MM.1S (cell line): ENCODE measurements around the gene PTGDS.

ENCODE experiments used
- DNase-seq: peaks from one replicate; pipeline ENCODE4 v3.0.0-alpha.2; 2015
- H2AFZ ChIP-seq: fragments of 300-600 bp; sonication (generic); 2 replicates; pipeline ENCODE4 v1.6.0; 2016; ENCODE audit warnings: antibody characterized with exemption, low read length
- H3F3A ChIP-seq: fragments of 300-600 bp; sonication (generic); 2 replicates; pipeline ENCODE4 v1.6.1; 2016; ENCODE audit warnings: mild to moderate bottlenecking, antibody characterized with exemption, low read length, moderate library complexity, mixed read lengths; ENCODE audit not compliant: insufficient read depth
- H3K27ac ChIP-seq: fragments of 300-600 bp; sonication (generic); 2 replicates; pipeline ENCODE4 v1.5.1; 2016; ENCODE audit warnings: mild to moderate bottlenecking, low read length
- H3K27me3 ChIP-seq: fragments of 300-600 bp; sonication (generic); replicated peaks from 2 replicates; pipeline ENCODE4 v1.6.0; 2016; ENCODE audit warnings: low read length; ENCODE audit not compliant: insufficient read depth
- H3K36me3 ChIP-seq: fragments of 300-600 bp; sonication (generic); replicated peaks from 2 replicates; pipeline ENCODE4 v1.6.1; 2016; ENCODE audit warnings: mild to moderate bottlenecking, low read length, mixed read lengths; ENCODE audit not compliant: insufficient read depth
- H3K4me1 ChIP-seq: fragments of 300-600 bp; sonication (generic); 2 replicates; pipeline ENCODE4 v1.6.1; 2016; ENCODE audit warnings: low read length, mixed read lengths
- H3K4me2 ChIP-seq: fragments of 300-600 bp; sonication (generic); 2 replicates; pipeline ENCODE4 v1.6.0; 2016; ENCODE audit warnings: low read depth, low read length
- H3K4me3 ChIP-seq: fragments of 300-600 bp; sonication (generic); 2 replicates; pipeline ENCODE4 v1.5.1; 2016; ENCODE audit warnings: low read length, mixed read lengths
- H3K79me2 ChIP-seq: fragments of 300-600 bp; sonication (generic); 2 replicates; pipeline ENCODE4 v1.6.1; 2016; ENCODE audit warnings: mixed run types, low read length, mixed read lengths
- H3K9ac ChIP-seq: fragments of 300-600 bp; sonication (generic); 2 replicates; pipeline ENCODE4 v1.6.1; 2016; ENCODE audit warnings: low read length, mixed read lengths
- H3K9me2 ChIP-seq: fragments of 300-600 bp; sonication (generic); replicated peaks from 2 replicates; pipeline ENCODE4 v1.6.1; 2016; ENCODE audit warnings: mild to moderate bottlenecking, low read length, mixed read lengths; ENCODE audit not compliant: insufficient read depth
- H3K9me3 ChIP-seq: fragments of 300-600 bp; sonication (generic); replicated peaks from 2 replicates; pipeline ENCODE4 v1.6.1; 2016; ENCODE audit warnings: mild to moderate bottlenecking, low read length, mixed read lengths; ENCODE audit not compliant: insufficient read depth
- H4K20me1 ChIP-seq: fragments of 300-600 bp; sonication (generic); 2 replicates; pipeline ENCODE4 v1.6.1; 2016; ENCODE audit warnings: mild to moderate bottlenecking, low read length, moderate library complexity, mixed read lengths; ENCODE audit not compliant: insufficient read depth
- CTCF ChIP-seq: fragments of 300-600 bp; sonication (generic); IDR thresholded peaks from 2 replicates; pipeline ENCODE4 v1.5.1; 2016; ENCODE audit warnings: antibody characterized with exemption, low read length, mixed read lengths
- EZH2 ChIP-seq: fragments of 300-600 bp; sonication (generic); optimal IDR thresholded peaks from 2 replicates; pipeline ENCODE3; 2017; ENCODE audit warnings: low read depth, mild to moderate bottlenecking, antibody characterized with exemption, low read length, mixed read lengths
- EZH2phosphoT487 ChIP-seq: fragments of 300-600 bp; sonication (generic); IDR thresholded peaks from 2 replicates; pipeline ENCODE4 v1.6.1; 2018; ENCODE audit warnings: antibody characterized with exemption, low read length

The PTGDS gene

GRCh38 chr9:137014166-137014565 is 36.9 kb downstream of the PTGDS start:
- H3K9me3 ChIP-seq, result no peaks in the 10 kb centered on the region
- no peak for DNase-seq
- peaks cover 34% of the 10 kb centered on the region for H3K27me3 ChIP-seq
- H2AFZ ChIP-seq, result no peak overlapping the region
- no peak overlapping the region for H3K27ac ChIP-seq
- H3K9ac ChIP-seq, result no peak overlapping the region
- no peaks in the 10 kb centered on the region for H4K20me1 ChIP-seq
- H3F3A ChIP-seq, result no peaks in the 10 kb centered on the region
- H3K4me1 ChIP-seq, result no peaks in the 10 kb centered on the region
- H3K4me2 ChIP-seq, result no peak overlapping the region
- H3K4me3 ChIP-seq, result no peak overlapping the region
- TF ChIP-seq EZH2 (no peak), CTCF (no peak), EZH2phosphoT487 (no peak)
- no peaks in the 10 kb centered on the region for H3K79me2 ChIP-seq
- no peaks in the 10 kb centered on the region for H3K9me2 ChIP-seq
- H3K36me3 ChIP-seq, result no peaks in the 10 kb centered on the region

- Histone ChIP-seq H3K4me1 (no peaks in the 10 kb centered on the region), H3K4me2 (no peak overlapping the region), H2AFZ (no peak overlapping the region), H3K9me2 (no peaks in the 10 kb centered on the region), H3K27me3 (peaks cover 42% of the 10 kb centered on the region), H3K36me3 (no peaks in the 10 kb centered on the region), H3F3A (no peaks in the 10 kb centered on the region), H3K79me2 (no peaks in the 10 kb centered on the region), H3K9me3 (no peaks in the 10 kb centered on the region), H3K27ac (no peak overlapping the region), H4K20me1 (no peaks in the 10 kb centered on the region), H3K4me3 (no peak overlapping the region), H3K9ac (no peak overlapping the region)
- TF ChIP-seq EZH2phosphoT487 (no peak), EZH2 (no peak), CTCF (no peak)
- DNase-seq, result no peak
Observed at GRCh38 chr9:137014776-137015539, 37.7 kb downstream of the PTGDS start.

- Histone ChIP-seq H3F3A (no peaks in the 10 kb centered on the region), H3K4me2 (no peak overlapping the region), H3K4me1 (no peaks in the 10 kb centered on the region), H3K9me3 (no peaks in the 10 kb centered on the region), H2AFZ (no peak overlapping the region), H3K36me3 (no peaks in the 10 kb centered on the region), H3K27me3 (peaks cover 46% of the 10 kb centered on the region), H3K79me2 (no peaks in the 10 kb centered on the region), H3K9me2 (no peaks in the 10 kb centered on the region), H3K27ac (no peak overlapping the region), H4K20me1 (no peaks in the 10 kb centered on the region), H3K9ac (no peak overlapping the region), H3K4me3 (no peak overlapping the region)
- no peak for TF ChIP-seq EZH2
- TF ChIP-seq EZH2phosphoT487, result no peak
- DNase-seq, result no peak
Observed at GRCh38 chr9:137015540-137015930, 38.2 kb downstream of the PTGDS start.

GRCh38 chr9:137015976-137016375 is 38.7 kb downstream of the PTGDS start:
- no peaks in the 10 kb centered on the region for H3K36me3 ChIP-seq
- no peaks in the 10 kb centered on the region for H3K4me1 ChIP-seq

More at GRCh38 chr9:137015976-137016375, 38.7 kb downstream of the PTGDS start:
- TF ChIP-seq CTCF, result no peak
- TF ChIP-seq EZH2phosphoT487, result no peak
- no peak for TF ChIP-seq EZH2
- no peak overlapping the region for H3K4me3 ChIP-seq
- no peak overlapping the region for H3K9ac ChIP-seq
- H3K9me2 ChIP-seq, result no peaks in the 10 kb centered on the region
- H3K4me2 ChIP-seq, result no peak overlapping the region
- no peak overlapping the region for H2AFZ ChIP-seq
- no peaks in the 10 kb centered on the region for H3K9me3 ChIP-seq
- H4K20me1 ChIP-seq, result no peaks in the 10 kb centered on the region
- H3K27ac ChIP-seq, result no peak overlapping the region
- no peaks in the 10 kb centered on the region for H3K79me2 ChIP-seq
- no peaks in the 10 kb centered on the region for H3F3A ChIP-seq
- H3K27me3 ChIP-seq, result peaks cover 50% of the 10 kb centered on the region
- no peak for DNase-seq
